Ovary (tissue), 10 donors: ENCODE data around the gene MPND. TPM values are rescaled to one million over a fixed set of nuclear protein-coding genes. Genes with fewer than 3 reads are reported as not detected.

Experiments used
- DNase-seq, 5 donors: peaks; one replicate each; pipeline ENCODE4 v3.0.0-alpha.2; 2019 to 2020
- H3K27ac ChIP-seq, 2 donors: fragments of 200-600 bp; one replicate each; pipeline versions ENCODE4 v1.5.1 to v1.8.0; 2019 to 2022
- H3K27me3 ChIP-seq: fragments of 200-600 bp; one replicate; pipeline ENCODE4 v1.8.0; 2022
- H3K36me3 ChIP-seq: fragments of 200-600 bp; sonication (generic); one replicate; pipeline ENCODE4 v1.5.1; 2019
- H3K4me1 ChIP-seq: one replicate; pipeline ENCODE4 v1.8.1; 2013; ENCODE audit warnings: mild to moderate bottlenecking, moderate library complexity; ENCODE audit not compliant: insufficient read depth
- H3K4me3 ChIP-seq: fragments of 200-600 bp; sonication (generic); one replicate; pipeline ENCODE4 v1.5.1; 2017
- H3K9me3 ChIP-seq, 2 donors: fragments of 200-600 bp in 1 of 2; sonication (generic) in 1 of 2; one replicate each; pipeline versions ENCODE4 v1.5.1 to v1.8.1; 2013 to 2019; ENCODE audit warnings: mild to moderate bottlenecking in 1 of 2, moderate library complexity in 1 of 2
- EP300 ChIP-seq: sonication (generic); formaldehyde crosslinking; IDR thresholded peaks from one replicate; pipeline ENCODE4 v1.6.1; 2017; ENCODE audit warnings: antibody characterized with exemption
- POLR2A ChIP-seq: fragments of 450-650 bp; IDR thresholded peaks from one replicate; pipeline ENCODE4 v1.6.1; 2017; ENCODE audit warnings: antibody characterized with exemption, mild to moderate bottlenecking, moderate library complexity
- WGBS, 3 donors: extraction: QIAGEN DNeasy Blood & Tissue Kit in 1 of 3; methylation state at CpG; one replicate each; pipeline versions ENCODE4 v1.1.5 to v1.1.7; 2013 to 2017; 5-methylcytosine and 5-hydroxymethylcytosine counted together
- intact Hi-C, 4 donors: fragments of 100-400 bp; cut with DNase I; formaldehyde crosslinking; loops; one replicate each; pipeline versions ENCODE4 v1.11.0 to v1.15.1; 2022 to 2023
- long read RNA-seq, 3 donors: library from polyadenylated mRNA in 2 of 3; unstranded in 2 of 3; transcript quantifications; one replicate each; pipeline ENCODE4 v2.0.0 and lab custom pipeline, GENCODE V29; 2021 to 2026
- polyA plus RNA-seq, 2 donors: library from polyadenylated mRNA; stranded (reverse); fragments of 200-250 nt in 1 of 2; fragments of 350-450 nt in 1 of 2; fragmentation: Illumina TruSeq in 1 of 2; extraction: RNeasy Lipid Tissue Mini Kit (QIAGEN cat#74804) in 1 of 2; gene quantifications; one replicate each; pipeline ENCODE4 v1.2.3, GENCODE V29; 2013 to 2014
- total RNA-seq, 7 donors: library from RNA; depleted of rRNA in 2 of 7; stranded (reverse); fragments of >200 nt in 2 of 7; fragmentation: NEBNext Ultra II Directional in 3 of 7; extraction: Animal tissue kit (Norgen Biotek cat#: 25700) in 3 of 7; gene quantifications; one replicate each; pipeline versions ENCODE4 v1.1.0 to v1.2.4, GENCODE V29; 2016 to 2023
- TF ChIP-seq, protein P1 (sequence below), 3 donors: fragments of 450-650 bp in 2 of 3; fragments of 200-600 bp in 1 of 3; IDR thresholded peaks; one replicate each; pipeline versions ENCODE4 v1.5.1 to v1.8.0; 2016 to 2022; ENCODE audit warnings: antibody characterized with exemption in 3 of 3, mild to moderate bottlenecking in 1 of 3
- donor health status: DM: no; HTN: no; CAD: no; lungs with moderate emphysema.
- donor health status: DM: no; HTN: no; CAD: no.
- donor health status: Bipolar disorder and iron deficiency.
- donor health status: DM: yes; HTN: yes; CAD: no.
- donor health status: DM: no; HTN: no; CAD: no.
- donor health status: DM: yes; HTN: yes; CAD: no.

MPND gene, protein sequence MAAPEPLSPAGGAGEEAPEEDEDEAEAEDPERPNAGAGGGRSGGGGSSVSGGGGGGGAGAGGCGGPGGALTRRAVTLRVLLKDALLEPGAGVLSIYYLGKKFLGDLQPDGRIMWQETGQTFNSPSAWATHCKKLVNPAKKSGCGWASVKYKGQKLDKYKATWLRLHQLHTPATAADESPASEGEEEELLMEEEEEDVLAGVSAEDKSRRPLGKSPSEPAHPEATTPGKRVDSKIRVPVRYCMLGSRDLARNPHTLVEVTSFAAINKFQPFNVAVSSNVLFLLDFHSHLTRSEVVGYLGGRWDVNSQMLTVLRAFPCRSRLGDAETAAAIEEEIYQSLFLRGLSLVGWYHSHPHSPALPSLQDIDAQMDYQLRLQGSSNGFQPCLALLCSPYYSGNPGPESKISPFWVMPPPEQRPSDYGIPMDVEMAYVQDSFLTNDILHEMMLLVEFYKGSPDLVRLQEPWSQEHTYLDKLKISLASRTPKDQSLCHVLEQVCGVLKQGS
- total RNA-seq, result 10 to 100 TPM in 5 of 7 donors, 1 to 10 TPM in 2; 5.2 to 31.1 (median 20.3) TPM
- 10 to 100 TPM in 1 of 2 donors, 1 to 10 TPM in 1; 2.4 to 14.5 TPM for polyA plus RNA-seq
- long read RNA-seq, donor 1, partial matches to known transcripts, result 3 of 3 reads
- long read RNA-seq, donor 1, other reads (novel, unspliced or antisense), result 0 of 3 reads
- long read RNA-seq, donor 2, transcript MPND-207 (13 exons, 1,611 nt), result major isoform, 5 of 8 reads
- long read RNA-seq, donor 2, partial matches to known transcripts, result 0 of 8 reads
- long read RNA-seq, donor 2, other reads (novel, unspliced or antisense), result 0 of 8 reads
- long read RNA-seq, donor 3, transcript MPND-207 (13 exons, 1,611 nt), result major isoform, 12 of 19 reads
- long read RNA-seq, donor 3, partial matches to known transcripts, result 3 of 19 reads
- long read RNA-seq, donor 3, other reads (novel, unspliced or antisense), result 3 of 19 reads

DNA sequence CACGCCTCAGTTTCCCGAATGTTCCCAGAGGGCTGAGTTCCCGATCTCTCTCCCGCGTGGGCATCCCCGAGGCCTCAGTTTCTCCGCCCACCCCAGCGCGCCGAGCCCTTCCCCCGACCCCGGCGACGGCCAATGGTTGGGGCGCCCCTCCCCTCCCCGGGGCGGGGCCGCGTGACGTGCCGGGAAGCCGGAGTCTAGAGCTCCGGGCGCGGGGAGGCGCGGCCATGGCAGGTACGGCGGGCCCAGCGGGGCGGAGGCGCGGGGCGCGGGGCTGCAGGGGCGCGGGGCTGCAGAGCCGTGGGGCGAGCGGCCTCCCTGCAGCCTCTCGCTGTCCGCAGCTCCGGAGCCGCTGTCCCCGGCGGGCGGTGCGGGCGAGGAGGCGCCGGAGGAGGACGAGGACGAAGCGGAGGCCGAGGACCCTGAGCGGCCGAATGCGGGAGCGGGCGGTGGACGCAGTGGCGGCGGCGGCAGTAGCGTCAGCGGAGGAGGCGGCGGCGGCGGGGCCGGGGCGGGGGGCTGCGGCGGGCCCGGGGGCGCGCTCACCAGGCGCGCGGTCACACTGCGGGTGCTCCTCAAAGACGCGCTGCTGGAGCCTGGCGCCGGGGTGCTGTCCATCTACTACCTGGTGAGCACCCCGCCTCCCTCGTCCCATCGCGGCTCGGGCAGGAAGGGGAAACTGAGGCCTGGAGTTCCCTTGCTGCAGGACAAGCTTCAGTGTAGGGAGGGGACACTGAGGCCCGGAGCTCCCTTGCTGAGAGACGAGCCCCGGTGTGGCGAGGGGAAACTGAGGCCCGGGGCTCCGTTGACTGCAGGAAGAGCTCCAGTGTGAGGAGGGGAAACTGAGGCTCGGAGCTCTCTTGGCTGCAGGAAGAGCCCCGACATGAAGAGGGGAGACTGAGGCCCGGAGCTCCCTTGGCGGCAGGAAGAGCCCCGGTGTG lies at the start of gene MPND:
Gene MPND (plus strand): TSS at position 193 of the 938 bp plus-strand sequence. CDS start 32 bp downstream, at position 225.
- intact Hi-C loops, result loop anchor here in 2 of 4 donors (5.0 to 10.0 kb wide), 2 partner anchors 59 to 79 kb away; partner anchors contain the start of genes CHAF1A (in 1 of the 2) and SH3GL1 (in 1 of the 2)
- no peaks in the 10 kb centered on the region for H3K36me3 ChIP-seq
- H3K27me3 ChIP-seq, result no peaks in the 10 kb centered on the region
- WGBS, 3 donors, result 2 to 15% (median 7%) methylated on average over 32 to 99 of the region's 101 CpGs
- peak within 1 kb of the TSS; percentile 83 to 86 for H3K27ac ChIP-seq
- H3K9me3 ChIP-seq, result no peaks in the 10 kb centered on the region
- peak; percentile 91 to 94 (median 92) for DNase-seq
- no peak for TF ChIP-seq POLR2A
- no peak for TF ChIP-seq EP300
- TF ChIP-seq, protein P1, sequence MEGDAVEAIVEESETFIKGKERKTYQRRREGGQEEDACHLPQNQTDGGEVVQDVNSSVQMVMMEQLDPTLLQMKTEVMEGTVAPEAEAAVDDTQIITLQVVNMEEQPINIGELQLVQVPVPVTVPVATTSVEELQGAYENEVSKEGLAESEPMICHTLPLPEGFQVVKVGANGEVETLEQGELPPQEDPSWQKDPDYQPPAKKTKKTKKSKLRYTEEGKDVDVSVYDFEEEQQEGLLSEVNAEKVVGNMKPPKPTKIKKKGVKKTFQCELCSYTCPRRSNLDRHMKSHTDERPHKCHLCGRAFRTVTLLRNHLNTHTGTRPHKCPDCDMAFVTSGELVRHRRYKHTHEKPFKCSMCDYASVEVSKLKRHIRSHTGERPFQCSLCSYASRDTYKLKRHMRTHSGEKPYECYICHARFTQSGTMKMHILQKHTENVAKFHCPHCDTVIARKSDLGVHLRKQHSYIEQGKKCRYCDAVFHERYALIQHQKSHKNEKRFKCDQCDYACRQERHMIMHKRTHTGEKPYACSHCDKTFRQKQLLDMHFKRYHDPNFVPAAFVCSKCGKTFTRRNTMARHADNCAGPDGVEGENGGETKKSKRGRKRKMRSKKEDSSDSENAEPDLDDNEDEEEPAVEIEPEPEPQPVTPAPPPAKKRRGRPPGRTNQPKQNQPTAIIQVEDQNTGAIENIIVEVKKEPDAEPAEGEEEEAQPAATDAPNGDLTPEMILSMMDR (IDR thresholded peaks at IDR 0.05), result no peak
- peaks cover 8% of the 10 kb centered on the region for H3K4me1 ChIP-seq
- H3K4me3 ChIP-seq, result peak within 1 kb of the TSS; percentile 72

DNA sequence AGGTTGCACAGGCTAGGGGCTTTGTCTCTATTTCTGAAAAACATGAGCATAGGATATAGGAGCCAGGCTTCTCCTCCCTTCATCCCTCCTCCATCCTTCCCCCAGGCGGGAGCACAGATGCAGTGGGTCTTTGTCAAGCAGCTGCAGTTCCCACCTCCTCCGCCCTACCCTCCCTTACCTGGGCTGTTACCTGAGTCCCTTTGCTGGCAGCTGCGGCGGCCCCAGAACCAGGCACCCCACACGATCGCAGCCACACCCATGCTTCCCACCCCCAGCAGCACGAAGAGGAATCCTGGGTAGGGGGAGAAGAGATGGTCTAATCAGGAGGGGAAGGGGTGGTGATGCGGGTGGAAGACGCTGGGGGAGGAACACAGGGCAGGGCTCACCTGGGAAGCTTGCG lies 49.0 kb upstream of the MPND start:
- no peaks in the 10 kb centered on the region for H3K27me3 ChIP-seq
- H3K4me1 ChIP-seq, result no peaks in the 10 kb centered on the region
- no peak overlapping the region for H3K27ac ChIP-seq
- no peak for DNase-seq
- TF ChIP-seq POLR2A, result no peak
- no peak for TF ChIP-seq EP300
- TF ChIP-seq, protein P1 (IDR thresholded peaks at IDR 0.05), result no peak
- no peak overlapping the region for H3K4me3 ChIP-seq
- no peaks in the 10 kb centered on the region for H3K9me3 ChIP-seq
- intact Hi-C loops, result no loop called here
- no peaks in the 10 kb centered on the region for H3K36me3 ChIP-seq
- WGBS, 3 donors, result 28 to 49% (median 40%) methylated on average over 10 of the region's 10 CpGs

DNA sequence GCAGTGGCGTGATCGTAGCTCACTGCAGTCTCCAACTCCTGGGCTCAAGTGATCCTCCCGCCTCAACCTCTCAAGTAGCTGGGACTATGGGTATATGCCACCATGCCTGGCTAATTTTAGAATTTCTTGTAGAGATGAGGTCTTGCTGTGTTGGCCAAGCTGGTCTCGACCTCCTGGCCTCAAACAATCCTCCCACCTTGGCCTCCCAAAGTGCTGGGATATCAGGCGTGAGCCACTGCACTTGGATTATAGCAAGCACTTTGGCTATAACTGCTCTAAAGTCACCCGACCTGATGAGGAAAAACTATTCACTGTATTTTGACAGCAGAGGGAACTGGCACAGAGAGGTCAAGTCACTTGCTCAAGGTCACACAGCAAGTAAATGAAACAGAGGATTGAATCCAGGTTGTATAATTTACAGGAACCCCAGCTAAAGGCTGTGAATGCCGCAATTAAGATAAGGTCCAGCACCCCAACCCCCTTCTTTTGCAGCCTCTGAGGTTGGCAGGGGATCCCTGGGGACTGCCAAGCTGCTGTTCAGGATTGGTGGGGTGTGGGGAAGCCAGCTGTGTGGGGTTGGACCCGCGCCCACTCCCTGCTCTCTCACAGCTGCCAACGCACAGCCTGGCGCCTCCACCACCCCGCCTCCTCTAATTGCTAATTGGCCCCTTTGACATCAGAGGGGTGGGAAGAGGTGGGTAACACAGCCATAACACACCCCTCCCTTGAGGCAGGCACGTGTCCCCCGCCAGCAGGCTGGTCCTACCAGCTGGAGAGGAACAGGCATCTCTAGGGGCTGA lies 47.2 kb upstream of the MPND start:
- Histone ChIP-seq H3K9me3 (no peaks in the 10 kb centered on the region), H3K27me3 (no peaks in the 10 kb centered on the region), H3K27ac (no peak overlapping the region), H3K4me3 (no peak overlapping the region), H3K36me3 (no peaks in the 10 kb centered on the region), H3K4me1 (no peaks in the 10 kb centered on the region)
- DNase-seq, result no peak
- WGBS, 3 donors, result 28 to 32% (median 28%) methylated on average over 14 of the region's 14 CpGs
- TF ChIP-seq EP300, result no peak
- TF ChIP-seq, protein P1 (IDR thresholded peaks at IDR 0.05), result no peak
- no peak for TF ChIP-seq POLR2A
- intact Hi-C loops, result no loop called here
